Measurements from ENCODE around the gene CHMP1A. TPM values are rescaled to one million over a fixed set of nuclear protein-coding genes. Genes with fewer than 3 reads are reported as not detected.
"Not testable (repeated sequence)": the region's sequence is repeated elsewhere in the genome, so short reads cannot be mapped to it uniquely, and the experiment has no call there.

The CHMP1A gene
- total RNA-seq, 1 donor from 2014 or later, result 132 TPM

- H3K4me3 ChIP-seq (ENCODE audit: low read depth, low read length), result no peak overlapping the region
- no peak for TF ChIP-seq CTCF (conservative IDR thresholded peaks at IDR 0.05; ENCODE audit: low read depth, low read length)
- no peak for DNase-seq (ENCODE audit: low read depth)
These were observed 14.9 kb downstream of the CHMP1A start for GRCh38 chr16:89642574-89642973.

- no peak for DNase-seq (ENCODE audit: low read depth)
- no peak overlapping the region for H3K4me3 ChIP-seq (ENCODE audit: low read depth, low read length)
- TF ChIP-seq CTCF (conservative IDR thresholded peaks at IDR 0.05; ENCODE audit: low read depth, low read length), result no peak
These were observed 15.9 kb downstream of the CHMP1A start for GRCh38 chr16:89641458-89642119.

- no peak overlapping the region for H3K4me3 ChIP-seq (ENCODE audit: low read depth, low read length)
- no peak for DNase-seq (ENCODE audit: low read depth)
- no peak for TF ChIP-seq CTCF (conservative IDR thresholded peaks at IDR 0.05; ENCODE audit: low read depth, low read length)
These were observed 18.1 kb downstream of the CHMP1A start for GRCh38 chr16:89639385-89639784.

GRCh38 chr16:89638455-89638854 is 19.1 kb downstream of the CHMP1A start:
- TF ChIP-seq CTCF (conservative IDR thresholded peaks at IDR 0.05; ENCODE audit: low read depth, low read length), result no peak
- no peak for DNase-seq (ENCODE audit: low read depth)
- H3K4me3 ChIP-seq (ENCODE audit: low read depth, low read length), result no peak overlapping the region

GRCh38 chr16:89637379-89637778 is 20.1 kb downstream of the CHMP1A start:
- no peak for TF ChIP-seq CTCF (conservative IDR thresholded peaks at IDR 0.05; ENCODE audit: low read depth, low read length)
- no peak overlapping the region for H3K4me3 ChIP-seq (ENCODE audit: low read depth, low read length)
- DNase-seq (ENCODE audit: low read depth), result no peak

GRCh38 chr16:89636663-89637062 is 20.8 kb downstream of the CHMP1A start:
- H3K4me3 ChIP-seq (ENCODE audit: low read depth, low read length), result no peak overlapping the region
- no peak for DNase-seq (ENCODE audit: low read depth)
- TF ChIP-seq CTCF (conservative IDR thresholded peaks at IDR 0.05; ENCODE audit: low read depth, low read length), result no peak

GRCh38 chr16:89634463-89635385 is 22.8 kb downstream of the CHMP1A start:
- DNase-seq (ENCODE audit: low read depth); H3K4me3 ChIP-seq (ENCODE audit: low read depth, low read length): not testable (repeated sequence)

Data from epithelial cell of proximal tubule (primary cell).